ENCODE data around the gene OSBPL5. TPM values are rescaled to one million over a fixed set of nuclear protein-coding genes. Genes with fewer than 3 reads are reported as not detected.

The OSBPL5 gene
- total RNA-seq, 4 donors from 2014 or later = 39.9 to 94.0 (median 66.4) TPM

GRCh38 chr11:3060436-3061025 lies 104.6 kb downstream of the OSBPL5 start:
- H3K4me3 ChIP-seq = no peak overlapping the region
- no peak for TF ChIP-seq POLR2A (IDR thresholded peaks at IDR 0.05)
- no peak for TF ChIP-seq CTCF (IDR thresholded peaks at IDR 0.05)
- TF ChIP-seq POLR2AphosphoS5 (IDR thresholded peaks at IDR 0.05) = no peak
- ATAC-seq = no peak
- peaks cover 0 to 30% (median 8%) of the 10 kb centered on the region in 3 donors for H3K4me1 ChIP-seq
- no peak overlapping the region for H3K27ac ChIP-seq
- H3K27me3 ChIP-seq = no peaks in the 10 kb centered on the region
- WGBS, 2 donors (ENCODE audit: low coverage in 1 of 2) = 85 to 94% methylated on average over 3 to 6 of the region's 11 CpGs
- no peaks in the 10 kb centered on the region for H3K9me3 ChIP-seq
- H3K36me3 ChIP-seq = no peaks in the 10 kb centered on the region

- TF ChIP-seq POLR2A (IDR thresholded peaks at IDR 0.05) (no peak), EP300 (IDR thresholded peaks at IDR 0.05) (no peak), CTCF (IDR thresholded peaks at IDR 0.05) (no peak), POLR2AphosphoS5 (IDR thresholded peaks at IDR 0.05) (no peak)
- H3K27me3 ChIP-seq = no peaks in the 10 kb centered on the region
- peaks cover 0 to 6% of the 10 kb centered on the region in 2 donors for H3K36me3 ChIP-seq
- peak overlapping the region in 1 of 4 donors; percentile 55 for H3K27ac ChIP-seq
- ATAC-seq = no peak
- WGBS, 2 donors (ENCODE audit: low coverage in 1 of 2) = 47 to 59% methylated on average over 5 of the region's 13 CpGs
- no peak overlapping the region for H3K4me3 ChIP-seq
- H3K9me3 ChIP-seq = no peaks in the 10 kb centered on the region
- H3K4me1 ChIP-seq = peaks cover 0 to 46% (median 8%) of the 10 kb centered on the region in 3 donors
Observed at GRCh38 chr11:3058753-3059664, 106.1 kb downstream of the OSBPL5 start.

GRCh38 chr11:3057069-3057963 lies 107.8 kb downstream of the OSBPL5 start, which contains the start of gene CARS1:
Gene CARS1 (minus strand): TSS chr11:3057423. CDS start chr11:3057367, 56 bp downstream.
- Histone ChIP-seq H3K4me1 (peaks cover 0 to 55% (median 8%) of the 10 kb centered on the region in 3 donors), H3K36me3 (peaks cover 0 to 10% of the 10 kb centered on the region in 2 donors), H3K4me3 (peak within 1 kb of the TSS; percentile 53 to 99), H3K27me3 (no peaks in the 10 kb centered on the region), H3K9me3 (no peaks in the 10 kb centered on the region), H3K27ac (peak within 1 kb of the TSS; percentile 27 to 92 (median 86))
- TF ChIP-seq POLR2A (IDR thresholded peaks at IDR 0.05) = peak; percentile 58 to 60
- no peak for TF ChIP-seq EP300 (IDR thresholded peaks at IDR 0.05)
- peak in 2 of 4 experiments; percentile 20 to 26 for TF ChIP-seq CTCF (IDR thresholded peaks at IDR 0.05)
- peak; percentile 84 for TF ChIP-seq POLR2AphosphoS5 (IDR thresholded peaks at IDR 0.05)
- ATAC-seq = peak; percentile 98
- 20% methylated on average over 2 of the region's 68 CpGs; no CpG with 5 or more reads in 1 of the 2 donors for WGBS, 2 donors (ENCODE audit: low coverage in 1 of 2)

- H3K27ac ChIP-seq = peak overlapping the region; percentile 27 to 92 (median 86)
- peaks cover 0 to 63% (median 11%) of the 10 kb centered on the region in 3 donors for H3K4me1 ChIP-seq
- no peak for ATAC-seq
- no peaks in the 10 kb centered on the region for H3K9me3 ChIP-seq
- 0 to 20% methylated on average over 5 to 14 of the region's 29 CpGs for WGBS, 2 donors (ENCODE audit: low coverage in 1 of 2)
- TF ChIP-seq EP300 (IDR thresholded peaks at IDR 0.05) (no peak), POLR2A (IDR thresholded peaks at IDR 0.05) (no peak), POLR2AphosphoS5 (IDR thresholded peaks at IDR 0.05) (no peak), CTCF (IDR thresholded peaks at IDR 0.05) (no peak)
- peak overlapping the region; percentile 53 to 99 for H3K4me3 ChIP-seq
- no peaks in the 10 kb centered on the region for H3K27me3 ChIP-seq
- H3K36me3 ChIP-seq = peaks cover 0 to 18% of the 10 kb centered on the region in 2 donors
Observed at GRCh38 chr11:3056296-3057068, 108.6 kb downstream of the OSBPL5 start.
